Fibroblast of pulmonary artery (primary cell): ENCODE results near the gene ARHGEF10L.
A peak's percentile ranks its signal among the peaks of the same experiment; 100 is the strongest.

Experiments used
- DNase-seq: peaks from one replicate; pipeline ENCODE4 v3.0.0-alpha.2; 2010; ENCODE audit warnings: low read depth
- H3K4me3 ChIP-seq: replicated peaks from 2 replicates; pipeline ENCODE4 v1.5.1; 2011; ENCODE audit warnings: low read depth, mild to moderate bottlenecking, control low read depth, low read length, moderate library complexity
- CTCF ChIP-seq: IDR thresholded peaks from 2 replicates; pipeline ENCODE4 v1.5.1; 2011; ENCODE audit warnings: mild to moderate bottlenecking, control low read depth, low read length, inconsistent platforms; ENCODE audit errors: missing control alignments

The ARHGEF10L gene

DNA sequence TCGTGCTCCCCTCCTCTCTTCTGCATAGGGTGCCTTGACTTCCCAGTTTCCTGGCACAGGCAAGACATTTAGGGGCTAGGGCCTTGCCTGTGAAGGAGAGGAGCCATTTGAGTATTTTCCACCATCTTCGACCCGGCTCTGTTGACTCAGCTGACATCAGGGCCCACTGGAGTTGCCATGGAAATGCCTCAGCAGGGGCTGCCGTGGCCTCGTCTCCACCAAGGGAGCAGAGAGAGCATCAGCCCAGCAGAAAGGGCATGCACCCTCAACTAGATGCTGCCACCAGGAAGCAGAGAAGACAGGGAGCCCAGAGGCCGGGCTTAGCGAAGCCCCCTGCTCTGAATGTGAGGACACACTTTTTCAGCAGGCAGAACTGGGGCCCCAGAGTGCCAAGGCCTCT, 113.8 kb downstream of the ARHGEF10L start:
- no peak for TF ChIP-seq CTCF
- DNase-seq: no peak
- H3K4me3 ChIP-seq: no peak overlapping the region

DNA sequence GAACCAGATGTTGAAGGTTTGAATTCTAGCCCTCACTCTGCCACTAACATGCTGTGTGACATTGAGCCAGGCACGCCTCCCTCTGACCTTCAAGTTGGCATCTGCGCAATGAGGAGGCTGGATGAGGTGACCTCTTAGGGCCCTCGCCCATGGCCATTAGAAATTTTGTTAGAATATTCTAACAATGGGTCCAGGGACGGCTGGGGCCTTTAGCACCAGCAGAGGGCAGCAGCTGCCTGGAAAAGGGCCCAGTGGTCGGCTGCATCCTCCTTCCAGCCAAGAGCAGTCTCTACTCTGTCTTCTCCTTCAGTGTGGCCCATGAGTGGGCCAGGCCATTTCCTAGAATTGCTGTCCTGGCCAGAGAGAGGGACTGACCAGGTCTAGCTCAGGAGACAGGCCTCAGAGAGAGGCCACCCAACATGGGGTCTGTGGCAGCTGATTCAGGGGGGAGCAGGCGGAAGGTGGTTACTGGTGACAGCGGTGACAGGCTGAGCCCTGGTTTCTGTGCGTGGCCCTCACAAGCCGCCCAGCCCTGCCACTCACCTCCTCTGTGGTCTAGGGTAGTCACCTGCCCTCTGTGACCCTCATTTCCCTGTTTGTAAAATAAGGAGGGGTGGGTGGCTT, 114.3 kb downstream of the ARHGEF10L start:
- TF ChIP-seq CTCF: peak; percentile 81
- no peak overlapping the region for H3K4me3 ChIP-seq
- peak; percentile 60 for DNase-seq

DNA sequence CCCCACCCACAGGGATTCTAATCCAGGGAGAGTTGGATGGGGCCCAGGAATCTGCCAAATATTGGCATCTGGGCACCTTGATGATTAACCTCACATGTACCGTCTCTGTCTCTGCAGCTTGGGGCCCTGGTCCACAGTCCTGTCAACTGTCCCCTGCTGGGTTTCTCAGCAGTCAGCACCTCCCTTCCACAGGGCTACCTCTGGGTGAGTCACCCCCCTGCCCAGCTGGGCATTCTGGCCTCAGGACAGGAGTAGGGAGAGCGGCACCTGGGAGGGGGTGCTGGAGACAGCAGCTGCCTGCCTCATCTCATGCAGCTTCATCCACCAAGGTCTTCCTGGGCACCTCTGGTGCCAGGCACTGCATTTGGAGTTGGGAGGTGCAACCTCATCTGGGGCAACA, 115.0 kb downstream of the ARHGEF10L start:
- H3K4me3 ChIP-seq: no peak overlapping the region
- no peak for DNase-seq
- no peak for TF ChIP-seq CTCF

DNA sequence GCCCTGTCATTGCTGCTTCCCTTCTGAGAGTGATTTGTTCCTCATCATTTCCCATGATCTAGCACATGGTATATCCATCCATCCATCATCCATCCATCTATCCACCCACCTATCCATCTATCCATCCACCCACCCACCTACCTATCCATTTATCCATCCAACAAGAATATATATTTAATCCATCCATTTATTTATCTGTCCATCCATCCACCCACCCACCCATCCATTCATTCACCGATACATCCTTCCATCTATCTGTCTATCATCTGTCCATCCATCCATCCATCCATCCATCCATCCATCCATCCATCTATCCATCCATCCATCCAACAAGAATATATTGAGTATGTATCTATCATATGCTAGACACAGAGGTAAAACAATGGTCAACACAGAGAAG, 115.7 kb downstream of the ARHGEF10L start:
- H3K4me3 ChIP-seq: no peak overlapping the region
- no peak for DNase-seq
- TF ChIP-seq CTCF: no peak

- TF ChIP-seq CTCF: no peak
- H3K4me3 ChIP-seq: no peak overlapping the region
- DNase-seq: no peak
These were observed 116.4 kb downstream of the ARHGEF10L start for GRCh38 chr1:17655922-17656321.

- DNase-seq: no peak
- H3K4me3 ChIP-seq: no peak overlapping the region
- TF ChIP-seq CTCF: no peak
These were observed 117.9 kb downstream of the ARHGEF10L start for GRCh38 chr1:17657436-17657835.

DNA sequence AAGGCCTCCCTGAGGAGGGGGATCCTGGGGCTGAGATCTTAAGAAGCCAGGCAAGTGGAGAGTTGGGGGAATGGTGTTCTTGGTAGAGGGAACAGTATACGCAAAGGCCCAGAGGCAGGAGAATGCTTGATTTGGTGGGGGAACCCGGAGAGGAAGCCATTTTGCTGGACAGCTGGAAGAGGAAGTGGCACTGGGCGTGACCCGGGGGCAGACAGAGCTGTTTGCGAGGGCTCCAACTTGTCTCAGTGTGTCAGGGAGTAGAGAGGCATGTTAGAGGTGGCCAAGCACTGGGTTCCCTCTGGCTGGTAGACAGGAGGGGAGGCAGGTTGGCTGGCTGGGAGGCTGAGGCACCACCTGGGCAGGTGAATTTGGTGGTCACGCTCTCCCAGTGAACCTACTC, 119.3 kb downstream of the ARHGEF10L start:
- no peak for TF ChIP-seq CTCF
- DNase-seq: no peak
- H3K4me3 ChIP-seq: no peak overlapping the region
